HT-29 (cell line): Measurements from ENCODE around the gene KMT2D. TPM values are rescaled to one million over a fixed set of nuclear protein-coding genes. Genes with fewer than 3 reads are reported as not detected.

ENCODE experiments used
- DNase-seq: peaks from one replicate; pipeline ENCODE4 v3.0.0-alpha.2; 2015; ENCODE audit warnings: low spot score
- total RNA-seq: library from RNA; depleted of rRNA; stranded (reverse); fragments of >200 nt; shearing (Covaris generic); gene quantifications from 2 replicates; pipeline ENCODE4 v1.2.3, GENCODE V29; 2014

The KMT2D gene
- total RNA-seq, 1 experiment from 2014 or later, result 28.3 TPM

DNA sequence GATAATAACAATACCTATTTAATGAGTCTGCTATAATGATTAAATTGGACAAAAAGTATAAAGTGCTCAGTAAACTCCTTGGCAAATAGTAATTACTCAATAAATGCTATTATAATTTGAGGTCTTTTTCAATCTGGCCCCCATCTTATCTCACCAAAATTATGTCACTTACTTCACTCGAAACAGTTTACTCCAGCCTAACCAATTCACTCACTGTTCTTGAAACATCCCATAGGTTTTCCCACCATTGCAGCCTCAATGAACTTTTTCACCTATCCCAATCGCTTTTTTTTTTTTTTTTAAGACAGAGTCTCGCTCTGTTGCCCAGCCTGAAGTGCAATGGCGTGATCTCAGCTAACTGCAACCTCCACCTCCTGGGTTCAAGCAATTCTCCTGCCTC lies 24.6 kb downstream of the KMT2D start:
- no peak for DNase-seq

DNA sequence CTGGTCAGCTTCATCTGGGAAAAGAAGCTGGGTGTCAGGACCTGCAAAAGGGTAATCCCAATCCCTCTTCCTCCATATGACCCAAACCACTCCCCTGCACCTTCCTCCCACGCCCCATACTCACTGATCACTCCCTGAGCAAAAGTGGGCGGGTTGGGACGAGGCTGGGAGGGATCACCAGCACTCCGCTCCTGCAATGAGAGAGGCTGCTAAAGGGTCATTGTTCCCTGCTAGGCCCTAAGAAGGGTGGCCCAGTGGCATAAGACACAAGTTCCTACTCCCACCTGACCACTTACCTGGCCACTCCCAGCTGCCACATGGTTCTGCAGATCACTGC lies 26.3 kb downstream of the KMT2D start:
- DNase-seq, result no peak

DNA sequence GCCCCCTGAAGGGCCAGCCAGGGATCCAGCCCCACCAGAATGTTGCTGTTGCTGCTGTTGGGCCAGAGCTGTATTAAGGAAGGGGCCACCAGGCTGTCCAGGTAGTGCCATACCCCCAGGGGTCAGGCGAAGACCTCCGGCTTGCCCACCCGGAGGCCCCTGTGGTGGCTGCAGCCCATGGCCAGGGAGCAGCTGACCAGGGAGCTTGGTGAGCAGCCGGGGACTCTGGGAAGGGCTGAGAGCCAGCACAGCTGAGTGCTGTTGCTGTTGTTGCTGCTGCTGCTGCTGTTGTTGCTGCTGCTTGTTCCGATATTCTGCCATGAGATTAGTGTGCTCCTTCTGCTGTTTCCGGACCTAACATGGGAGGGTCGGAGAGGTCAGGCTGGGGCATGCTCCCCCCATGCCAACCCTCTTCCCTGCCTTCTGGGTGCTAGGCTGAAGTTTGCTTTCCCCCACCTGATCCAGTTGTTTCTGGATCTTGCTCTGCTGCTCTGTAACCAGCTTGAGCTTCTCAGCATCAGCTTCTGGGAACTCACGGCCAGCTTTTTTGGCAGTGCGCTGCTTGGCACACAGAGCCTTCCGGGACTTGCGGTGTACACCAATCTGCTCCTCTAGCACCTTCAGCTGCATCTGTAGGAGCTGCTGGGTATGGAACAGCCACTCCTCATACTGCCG lies 26.8 kb downstream of the KMT2D start:
- no peak for DNase-seq

DNA sequence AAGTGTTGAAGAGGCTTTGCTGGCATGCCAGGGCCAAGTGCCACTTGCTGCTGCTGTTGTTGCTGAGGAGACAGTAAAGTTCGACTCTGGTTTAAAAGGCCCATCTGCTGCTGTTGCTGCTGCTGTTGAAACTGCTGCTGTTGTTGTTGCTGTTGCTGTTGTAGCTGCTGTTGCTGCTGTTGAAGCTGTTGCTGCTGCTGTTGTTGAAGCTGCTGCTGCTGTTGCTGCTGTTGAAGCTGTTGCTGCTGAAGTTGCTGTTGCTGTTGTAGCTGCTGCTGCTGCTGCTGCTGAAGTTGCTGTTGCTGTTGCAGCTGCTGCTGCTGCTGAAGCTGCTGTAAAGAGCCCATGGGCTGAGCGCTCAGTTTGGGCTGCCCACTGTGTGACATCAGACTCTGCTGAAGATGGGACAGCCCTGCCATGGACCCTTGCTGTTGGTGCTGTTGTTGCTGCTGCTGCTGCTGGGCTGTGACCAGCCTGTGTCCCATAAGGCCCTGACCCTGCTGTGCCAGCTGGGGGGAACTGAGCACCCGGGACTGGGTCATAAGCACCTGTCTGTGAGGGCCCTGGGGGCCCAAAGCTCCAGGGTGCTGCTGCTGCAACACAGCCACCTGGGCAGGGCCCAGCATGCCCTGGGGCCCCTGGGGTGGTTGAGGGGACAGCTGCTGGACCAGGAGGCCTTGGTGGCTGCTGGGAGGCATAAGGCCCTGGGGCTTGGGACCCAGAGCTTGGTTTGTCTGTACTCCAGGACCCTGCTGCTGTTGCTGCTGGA lies 27.7 kb downstream of the KMT2D start:
- no peak for DNase-seq

DNA sequence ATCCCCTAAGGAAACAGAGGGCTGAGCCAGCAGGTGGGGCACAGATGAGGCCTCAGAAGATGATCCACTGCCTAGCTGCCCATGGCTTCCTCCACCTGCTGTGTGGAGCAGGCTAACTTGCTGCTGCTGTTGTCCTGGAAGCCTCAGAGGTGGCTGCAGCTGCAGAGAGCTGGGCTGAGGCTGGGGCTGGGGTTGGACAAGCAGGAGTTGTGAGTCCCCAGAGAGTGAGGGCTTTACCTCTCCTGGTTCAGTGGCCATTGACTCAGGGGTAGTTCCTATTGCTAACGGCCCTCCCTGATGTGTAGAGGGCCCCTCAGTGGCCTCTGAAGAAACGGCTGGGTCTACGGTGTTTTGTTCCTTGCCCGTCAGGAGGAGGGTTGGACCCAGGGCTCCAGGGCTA lies 28.3 kb downstream of the KMT2D start:
- DNase-seq, result no peak

DNA sequence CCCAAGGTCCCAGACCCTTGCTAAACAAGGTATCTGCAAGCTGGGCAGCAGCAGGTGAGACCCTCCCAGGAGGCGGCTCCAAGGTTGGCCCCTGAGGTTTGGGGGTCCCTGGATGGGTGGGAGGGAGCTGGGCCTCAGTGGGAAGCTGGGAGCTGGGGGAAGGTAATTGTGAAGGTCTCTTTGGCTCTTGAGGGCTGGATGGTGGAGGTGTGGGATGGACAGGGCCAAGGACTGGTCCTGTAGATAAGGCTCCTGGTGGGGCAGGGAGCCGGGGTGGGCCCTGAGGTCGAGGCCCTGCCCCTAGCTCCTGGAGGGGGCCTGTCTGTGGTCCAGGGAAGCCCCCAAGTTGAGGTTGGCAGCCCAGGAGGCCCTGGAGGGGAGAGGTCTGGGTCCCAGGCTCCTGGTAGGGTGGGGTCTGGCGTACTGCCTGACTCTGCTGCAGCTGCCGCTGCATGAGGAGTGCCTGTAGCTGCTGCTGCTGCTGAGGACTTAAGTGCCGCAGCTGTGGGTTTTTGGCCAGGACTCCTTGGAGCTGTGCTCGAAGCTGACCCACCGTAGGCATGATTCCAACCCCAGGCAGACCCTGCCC lies 28.9 kb downstream of the KMT2D start:
- no peak for DNase-seq

DNA sequence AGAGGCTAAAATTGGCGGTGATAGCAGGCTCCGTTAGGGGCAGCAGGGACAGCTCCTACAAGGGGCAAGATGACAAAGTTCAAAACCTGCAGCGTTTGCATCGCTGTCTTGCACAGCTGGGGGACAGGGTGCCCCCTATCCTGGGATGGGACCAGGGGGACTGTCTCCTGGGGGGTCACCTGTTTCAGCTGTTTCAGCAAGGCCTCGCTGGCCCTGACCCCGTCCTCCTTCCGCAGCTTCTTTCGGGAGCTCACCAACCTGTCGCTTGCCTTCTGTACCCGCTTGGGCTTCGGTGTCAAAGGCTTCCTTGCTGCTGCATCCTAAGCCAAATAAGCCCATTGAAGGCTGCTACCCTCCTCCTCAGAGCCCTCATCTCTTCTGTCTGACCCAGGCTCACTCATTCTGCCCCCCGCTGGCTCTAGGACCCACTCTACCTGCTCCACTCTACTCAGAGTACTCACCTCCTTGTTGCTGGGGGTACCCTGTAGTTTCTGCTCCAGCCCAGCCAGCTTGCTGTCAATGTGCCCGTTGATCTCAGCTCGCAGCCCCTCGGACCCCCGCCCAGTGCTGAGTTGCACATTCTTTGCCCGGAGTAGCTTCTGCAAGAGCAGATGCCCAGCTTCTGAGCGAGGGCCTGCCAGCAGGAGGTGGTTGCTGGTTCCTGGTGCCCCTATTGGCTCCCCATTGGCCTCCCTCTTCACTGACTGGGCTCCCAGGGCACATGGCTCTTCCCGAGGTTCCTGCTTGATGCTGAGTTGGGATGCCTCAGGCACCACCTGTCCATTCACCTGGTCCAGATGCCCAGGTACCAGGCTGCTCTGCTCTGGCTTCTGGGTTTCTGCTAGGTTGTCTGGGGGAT lies 29.7 kb downstream of the KMT2D start:
- no peak for DNase-seq

DNA sequence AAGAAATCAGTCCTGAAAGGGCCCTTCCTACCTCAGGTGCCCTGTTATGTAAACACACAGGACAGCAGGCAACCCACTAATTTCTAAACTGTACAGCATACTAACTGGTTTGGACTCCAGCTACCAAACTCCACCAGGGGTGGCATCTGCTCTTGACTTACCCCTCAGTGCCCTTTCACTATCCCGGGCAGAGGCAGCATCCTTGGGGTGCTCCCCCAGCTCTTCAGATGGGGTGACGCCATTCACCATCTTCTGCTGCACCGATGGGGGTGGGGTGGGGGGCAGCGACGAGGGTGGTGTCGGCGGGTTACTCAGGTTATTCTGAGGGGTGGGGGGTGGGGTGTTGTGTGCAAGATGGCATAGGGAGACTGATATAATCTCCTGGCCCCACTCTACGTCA lies 30.5 kb downstream of the KMT2D start:
- no peak for DNase-seq

DNA sequence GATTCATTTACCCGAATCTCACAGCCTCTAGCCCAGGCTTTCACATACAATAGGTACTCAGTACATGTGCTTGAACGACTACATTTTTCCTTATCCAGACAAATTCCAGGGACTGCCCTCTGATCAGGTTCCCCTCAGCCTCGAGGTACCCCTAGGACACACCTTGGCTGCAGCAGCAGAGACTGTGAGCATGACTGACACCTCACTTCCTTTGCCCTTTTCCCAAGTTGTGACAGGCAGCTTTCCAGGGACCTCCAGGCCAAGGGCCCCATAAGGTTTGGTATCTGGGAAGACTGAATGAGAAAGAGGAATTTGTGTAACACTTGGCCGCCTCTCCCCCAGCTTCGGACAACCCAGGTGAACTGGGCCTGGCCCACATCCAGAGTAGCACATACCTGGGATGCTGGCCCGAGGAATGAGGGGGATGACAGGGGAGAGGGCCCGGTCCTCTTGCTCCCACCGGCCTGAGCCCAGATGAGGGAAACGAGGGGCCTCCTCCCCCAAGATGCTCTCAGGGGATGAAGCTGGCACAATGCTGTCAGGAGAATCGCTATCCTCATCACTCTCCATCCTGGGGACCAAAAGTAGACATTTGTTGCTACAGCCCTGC lies 31.8 kb downstream of the KMT2D start:
- no peak for DNase-seq

DNA sequence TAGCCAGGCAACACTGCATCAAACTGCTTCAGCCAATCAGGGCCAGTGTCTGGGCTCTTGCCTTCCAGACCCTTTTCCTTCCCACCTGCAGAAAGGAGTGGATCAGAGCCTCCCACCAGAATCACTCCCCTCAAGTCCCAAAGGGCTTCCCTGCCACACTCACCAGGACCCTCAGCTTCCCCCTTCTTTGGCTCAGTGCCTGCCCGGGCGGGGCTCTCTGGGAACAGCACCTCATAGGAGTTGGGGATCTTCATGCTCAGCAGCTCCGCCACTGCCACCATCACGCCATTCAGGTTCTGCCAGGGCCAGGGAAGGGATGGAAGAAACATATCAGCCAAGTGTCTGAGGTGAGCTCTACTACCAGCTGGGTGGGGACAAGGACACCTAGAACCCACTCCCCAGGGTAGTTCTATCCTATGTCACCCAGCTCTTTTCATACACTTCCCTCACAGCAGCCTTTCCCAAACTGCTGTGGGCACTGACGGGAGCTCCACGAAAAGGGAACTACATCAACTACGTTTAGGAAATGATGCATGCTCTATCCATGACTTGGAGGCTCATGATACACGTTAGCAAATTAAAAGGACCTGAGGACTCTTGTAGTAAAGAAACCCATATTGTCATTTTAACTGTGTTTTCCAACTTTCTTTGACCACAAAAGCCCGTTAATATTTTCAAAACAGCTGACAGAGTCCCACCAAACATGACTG lies 32.6 kb downstream of the KMT2D start:
- DNase-seq, result no peak

DNA sequence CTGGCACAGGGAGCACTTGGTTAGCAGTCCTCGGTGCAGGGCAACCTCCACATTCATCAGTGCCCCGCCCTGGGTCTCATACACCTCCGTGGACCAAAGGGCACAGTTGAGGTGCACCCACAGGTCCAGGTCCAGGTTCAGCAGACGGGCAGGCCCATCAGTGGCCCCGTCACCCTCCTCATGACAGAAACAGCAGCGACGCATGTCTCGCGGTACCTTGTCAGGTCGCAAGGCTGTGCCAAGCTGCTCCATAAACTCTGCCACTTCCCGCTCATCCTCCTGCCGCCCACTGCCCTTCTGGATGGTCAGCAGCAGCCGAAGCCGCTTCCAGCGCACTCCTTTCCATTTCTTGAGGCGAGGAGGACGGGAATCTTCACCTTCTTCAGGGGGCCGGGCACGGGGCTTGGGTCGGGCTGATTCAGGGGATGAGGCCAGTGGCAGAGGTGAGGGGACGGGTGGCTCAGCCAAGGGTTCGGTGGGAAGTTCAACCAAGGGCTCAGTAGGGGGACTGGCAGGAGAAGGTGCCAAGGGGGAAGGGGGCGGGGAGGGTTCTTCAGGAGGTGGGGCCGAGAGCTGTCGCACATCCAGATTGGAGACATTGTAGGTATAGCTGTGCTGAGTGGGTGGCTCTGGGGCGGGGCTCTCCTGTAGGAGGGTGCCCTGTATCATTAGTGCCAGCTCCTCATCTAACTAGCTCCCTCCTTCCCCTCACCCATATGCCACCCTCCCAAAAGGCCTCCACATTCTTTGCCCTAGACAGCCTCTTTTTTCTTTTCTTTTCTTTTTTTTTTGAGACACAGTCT lies 33.7 kb downstream of the KMT2D start:
- no peak for DNase-seq

DNA sequence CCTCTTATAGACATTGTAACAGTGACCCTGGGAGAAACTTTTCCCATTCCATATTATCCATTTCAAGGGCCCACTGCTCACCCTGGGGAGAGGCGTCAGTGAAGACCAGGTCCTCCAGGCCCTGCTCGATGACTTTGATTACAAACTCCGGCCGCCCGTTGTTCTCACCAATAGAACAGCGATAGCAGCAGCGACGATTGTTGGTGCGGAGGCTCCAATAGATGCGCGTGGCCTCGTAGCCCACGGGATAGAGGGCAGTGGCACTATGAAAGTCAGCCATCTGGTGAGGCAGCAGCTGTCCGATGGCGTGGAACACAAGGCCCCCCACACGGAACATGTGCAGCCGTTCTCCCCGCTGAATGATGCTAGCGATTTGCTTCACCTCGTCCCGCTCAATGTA lies 34.5 kb downstream of the KMT2D start:
- DNase-seq, result no peak

DNA sequence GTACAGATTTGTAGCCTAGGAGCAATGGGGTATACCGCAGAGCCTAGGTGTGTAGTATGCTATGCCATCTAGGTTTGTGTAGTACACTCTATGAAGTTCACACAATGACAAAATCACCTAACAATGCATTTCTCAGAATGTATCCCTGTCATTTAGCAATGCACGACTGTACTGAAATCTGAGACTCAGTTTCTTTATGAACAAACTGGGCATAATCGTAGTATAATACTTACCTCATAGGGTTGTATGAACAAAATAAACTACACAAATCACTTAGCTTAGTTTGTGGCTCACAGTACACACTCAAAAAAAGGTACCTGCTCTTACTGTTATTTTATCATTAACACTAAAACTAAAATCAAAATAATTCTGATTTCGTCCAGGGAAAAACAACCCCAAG lies 35.1 kb downstream of the KMT2D start:
- no peak for DNase-seq

DNA sequence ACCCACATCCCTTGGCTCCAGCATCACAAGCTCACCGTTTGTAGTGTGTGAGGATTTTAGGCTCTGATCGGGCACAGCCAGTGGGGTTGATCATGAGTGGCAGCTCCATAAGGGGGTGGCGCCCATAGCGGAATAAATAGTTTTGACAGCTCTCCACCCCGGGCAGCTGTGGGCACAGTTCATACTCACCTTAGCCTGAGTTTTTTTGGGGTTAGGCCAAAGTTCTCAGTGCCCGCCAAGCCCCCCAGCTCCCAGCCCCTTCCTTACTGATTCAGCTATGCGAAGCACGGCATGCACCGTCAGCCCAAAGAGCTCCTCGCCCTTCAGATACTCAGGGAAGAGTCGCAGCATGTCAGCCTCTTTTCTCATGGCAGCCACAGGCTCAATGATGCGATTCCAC lies 36.1 kb downstream of the KMT2D start:
- no peak for DNase-seq

DNA sequence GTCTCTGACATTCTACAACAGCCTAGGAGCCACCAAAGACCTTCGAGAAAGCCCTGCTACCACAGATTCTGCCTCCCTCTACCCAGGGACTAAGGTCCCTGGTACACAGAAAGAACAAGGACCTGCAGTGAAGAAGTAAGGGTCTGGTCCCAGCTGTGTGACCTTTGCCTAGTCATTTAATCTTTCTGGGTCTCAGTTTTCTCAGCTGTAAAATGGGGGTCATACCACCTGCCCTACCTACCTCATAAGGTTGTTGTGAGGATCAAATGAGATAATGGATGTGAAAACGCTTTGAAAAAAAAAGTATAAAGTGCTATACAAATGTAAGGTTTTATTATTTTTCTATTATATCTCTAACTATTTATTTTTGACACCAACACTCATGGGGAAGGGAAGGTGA lies 36.8 kb downstream of the KMT2D start:
- DNase-seq, result no peak

DNA sequence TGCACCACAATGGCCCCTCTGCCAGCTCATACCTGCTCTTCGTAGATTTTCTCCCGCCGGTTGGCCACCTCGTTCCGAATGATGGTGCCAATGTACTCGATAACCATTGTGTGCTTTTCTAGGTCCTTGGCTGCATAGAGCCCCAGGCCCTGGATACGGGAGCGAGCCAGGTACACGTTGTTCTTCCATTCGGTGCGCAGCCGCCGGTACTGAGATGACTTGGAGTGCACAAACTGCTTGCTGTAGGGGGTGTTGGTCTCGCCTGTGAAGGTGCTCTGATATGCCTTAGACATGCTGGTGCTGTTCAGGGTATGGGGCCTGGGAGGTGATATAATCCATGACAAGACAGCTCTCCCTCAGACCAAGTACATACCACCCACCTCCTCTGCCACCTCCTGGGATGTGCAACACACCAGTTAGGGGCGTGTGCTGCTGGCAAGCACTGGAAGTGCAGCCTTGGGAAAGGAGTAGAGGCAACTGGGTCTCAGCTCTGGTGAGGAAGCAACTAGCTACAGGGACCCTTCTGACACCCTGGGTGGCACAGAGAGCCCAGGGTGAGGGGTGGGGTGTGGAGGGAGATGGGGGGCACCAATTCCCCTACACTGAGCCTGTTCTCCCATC lies 37.9 kb downstream of the KMT2D start:
- no peak for DNase-seq

DNA sequence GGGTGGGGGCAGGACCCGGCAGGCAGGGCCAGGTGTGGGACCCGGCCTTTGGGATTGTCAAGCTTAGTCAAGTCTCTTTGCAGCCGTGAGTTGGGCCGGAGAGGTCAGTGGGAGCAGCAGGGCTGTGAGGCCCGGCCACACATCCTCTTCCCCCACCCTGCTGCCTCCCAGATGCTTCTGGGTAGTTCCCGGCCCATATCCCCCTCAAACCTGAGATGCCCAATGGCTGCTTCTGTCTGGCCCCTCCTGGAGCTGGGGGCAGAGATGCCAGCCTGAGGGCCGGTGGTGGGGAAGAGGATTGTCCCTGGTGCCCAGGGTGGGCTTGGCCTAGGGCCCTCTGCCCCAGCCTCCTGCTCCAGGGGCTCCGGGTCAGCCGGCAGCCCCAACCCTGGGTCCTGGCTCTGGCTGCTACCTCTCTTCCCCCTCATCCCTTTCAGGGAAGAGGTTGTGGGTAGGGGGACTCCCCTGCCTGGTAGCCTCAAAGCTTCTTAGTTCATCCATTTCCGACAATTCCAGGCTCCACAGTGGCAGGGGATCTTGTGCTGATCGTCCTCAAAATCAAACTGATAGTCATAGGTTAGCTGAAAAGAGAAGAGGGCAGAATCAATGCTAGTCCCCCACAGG lies 39.2 kb downstream of the KMT2D start:
- no peak for DNase-seq

DNA sequence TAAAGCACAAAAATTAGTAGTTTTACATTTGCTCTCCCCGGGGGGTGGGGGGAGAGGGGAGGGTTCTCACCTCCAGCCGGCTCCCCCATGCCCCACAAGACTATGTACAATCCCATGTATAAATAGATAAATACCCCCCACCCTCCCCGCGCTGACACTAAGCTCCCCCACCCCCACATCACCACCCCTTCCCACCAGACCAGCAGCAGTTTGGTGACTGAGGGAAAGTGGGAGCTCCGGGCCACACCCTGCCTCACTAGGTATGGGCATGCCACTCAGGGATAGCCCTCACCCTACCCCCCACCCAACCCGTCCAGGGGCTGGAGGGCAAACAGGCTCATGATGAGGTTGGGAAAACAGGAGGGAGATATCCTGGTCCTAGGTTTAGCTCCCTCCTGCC lies 40.2 kb downstream of the KMT2D start:
- DNase-seq, result no peak
